ENCODE measurements around the gene TFEB. TPM values are rescaled to one million over a fixed set of nuclear protein-coding genes. Genes with fewer than 3 reads are reported as not detected.

The TFEB gene
- total RNA-seq, 3 donors from 2014 or later (not counting 1 experiment from before 2014, with no cell fraction given): 56.0 to 66.7 (median 66.2) TPM

- no peak for ATAC-seq
- Histone ChIP-seq H3K27ac (ENCODE audit: low read length) (no peak overlapping the region), H3K4me3 (ENCODE audit: low read length) (no peak overlapping the region), H3K36me3 (ENCODE audit: control insufficient read depth, insufficient read depth, low read length) (no peaks in the 10 kb centered on the region), H3K27me3 (ENCODE audit: control insufficient read depth, insufficient read depth, low read length) (no peaks in the 10 kb centered on the region), H3K9me3 (ENCODE audit: control insufficient read depth, insufficient read depth, low read length) (no peaks in the 10 kb centered on the region), H3K4me1 (ENCODE audit: control insufficient read depth, insufficient read depth, low read length) (no peaks in the 10 kb centered on the region)
- H3K27ac Mint-ChIP-seq: no peak overlapping the region
- TF ChIP-seq, protein P1, sequence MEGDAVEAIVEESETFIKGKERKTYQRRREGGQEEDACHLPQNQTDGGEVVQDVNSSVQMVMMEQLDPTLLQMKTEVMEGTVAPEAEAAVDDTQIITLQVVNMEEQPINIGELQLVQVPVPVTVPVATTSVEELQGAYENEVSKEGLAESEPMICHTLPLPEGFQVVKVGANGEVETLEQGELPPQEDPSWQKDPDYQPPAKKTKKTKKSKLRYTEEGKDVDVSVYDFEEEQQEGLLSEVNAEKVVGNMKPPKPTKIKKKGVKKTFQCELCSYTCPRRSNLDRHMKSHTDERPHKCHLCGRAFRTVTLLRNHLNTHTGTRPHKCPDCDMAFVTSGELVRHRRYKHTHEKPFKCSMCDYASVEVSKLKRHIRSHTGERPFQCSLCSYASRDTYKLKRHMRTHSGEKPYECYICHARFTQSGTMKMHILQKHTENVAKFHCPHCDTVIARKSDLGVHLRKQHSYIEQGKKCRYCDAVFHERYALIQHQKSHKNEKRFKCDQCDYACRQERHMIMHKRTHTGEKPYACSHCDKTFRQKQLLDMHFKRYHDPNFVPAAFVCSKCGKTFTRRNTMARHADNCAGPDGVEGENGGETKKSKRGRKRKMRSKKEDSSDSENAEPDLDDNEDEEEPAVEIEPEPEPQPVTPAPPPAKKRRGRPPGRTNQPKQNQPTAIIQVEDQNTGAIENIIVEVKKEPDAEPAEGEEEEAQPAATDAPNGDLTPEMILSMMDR (IDR thresholded peaks at IDR 0.05): no peak
- intact Hi-C loops (cut with micrococcal nuclease): no loop called here
- 92% methylated on average over 10 of the region's 10 CpGs for whole genome bisulfite sequencing (ENCODE audit: insufficient coverage)
- H3K36me3 Mint-ChIP-seq: no peaks in the 10 kb centered on the region
- H3K27me3 Mint-ChIP-seq (ENCODE audit: low read depth in 2 of 2): peaks cover 0 to 6% of the 10 kb centered on the region in 2 donors
- DNase-seq: no peak
- no peak overlapping the region for H3K4me3 Mint-ChIP-seq
- H3K9me3 Mint-ChIP-seq: no peaks in the 10 kb centered on the region
- H3K4me1 Mint-ChIP-seq: no peaks in the 10 kb centered on the region
Measured at GRCh38 chr6:41746107-41746506, 10.7 kb upstream of the TFEB start.

GRCh38 chr6:41744236-41744787 is 8.9 kb upstream of the TFEB start:
- H3K27me3 Mint-ChIP-seq (ENCODE audit: low read depth in 2 of 2): peaks cover 0 to 6% of the 10 kb centered on the region in 2 donors
- no peak overlapping the region for H3K4me3 Mint-ChIP-seq
- H3K27ac ChIP-seq (ENCODE audit: low read length): no peak overlapping the region
- no peaks in the 10 kb centered on the region for H3K9me3 Mint-ChIP-seq
- H3K36me3 Mint-ChIP-seq: no peaks in the 10 kb centered on the region
- no peaks in the 10 kb centered on the region for H3K4me1 Mint-ChIP-seq
- no peak overlapping the region for H3K27ac Mint-ChIP-seq
- TF ChIP-seq, protein P1 (IDR thresholded peaks at IDR 0.05): no peak
- ATAC-seq: no peak
- H3K27me3 ChIP-seq (ENCODE audit: control insufficient read depth, insufficient read depth, low read length): no peaks in the 10 kb centered on the region
- DNase-seq: no peak
- no peak overlapping the region for H3K4me3 ChIP-seq (ENCODE audit: low read length)
- 93% methylated on average over 7 of the region's 7 CpGs for WGBS (ENCODE audit: insufficient coverage)
- H3K9me3 ChIP-seq (ENCODE audit: control insufficient read depth, insufficient read depth, low read length): no peaks in the 10 kb centered on the region
- no peaks in the 10 kb centered on the region for H3K36me3 ChIP-seq (ENCODE audit: control insufficient read depth, insufficient read depth, low read length)
- intact Hi-C loops (cut with micrococcal nuclease): no loop called here
- H3K4me1 ChIP-seq (ENCODE audit: control insufficient read depth, insufficient read depth, low read length): no peaks in the 10 kb centered on the region

GRCh38 chr6:41743406-41744235 is 8.2 kb upstream of the TFEB start:
- Mint-ChIP-seq H3K9me3 (no peaks in the 10 kb centered on the region), H3K27me3 (ENCODE audit: low read depth in 2 of 2) (peaks cover 0 to 6% of the 10 kb centered on the region in 2 donors), H3K4me1 (no peaks in the 10 kb centered on the region), H3K4me3 (no peak overlapping the region), H3K36me3 (no peaks in the 10 kb centered on the region), H3K27ac (no peak overlapping the region)
- H3K4me3 ChIP-seq (ENCODE audit: low read length): no peak overlapping the region
- H3K27me3 ChIP-seq (ENCODE audit: control insufficient read depth, insufficient read depth, low read length): no peaks in the 10 kb centered on the region
- DNase-seq: no peak
- no peaks in the 10 kb centered on the region for H3K36me3 ChIP-seq (ENCODE audit: control insufficient read depth, insufficient read depth, low read length)
- WGBS (ENCODE audit: insufficient coverage): 86% methylated on average over 6 of the region's 6 CpGs
- TF ChIP-seq, protein P1 (IDR thresholded peaks at IDR 0.05): no peak
- intact Hi-C loops (cut with micrococcal nuclease): no loop called here
- peak in 1 of 3 donors; percentile 24 for ATAC-seq
- no peaks in the 10 kb centered on the region for H3K4me1 ChIP-seq (ENCODE audit: control insufficient read depth, insufficient read depth, low read length)
- H3K27ac ChIP-seq (ENCODE audit: low read length): no peak overlapping the region
- H3K9me3 ChIP-seq (ENCODE audit: control insufficient read depth, insufficient read depth, low read length): no peaks in the 10 kb centered on the region

All from natural killer cell (primary cell).